HG03439 (cell line): ENCODE results near the gene GPR107.

Source experiments
- ATAC-seq: cut with Tn5 transposase; IDR thresholded peaks from one replicate; pipeline ENCODE4 v1.9.1; 2021; ENCODE audit warnings: mild to moderate bottlenecking, moderate library complexity; ENCODE audit not compliant: unreplicated experiment

The GPR107 gene

GRCh38 chr9:130053109-130053503, 600 bp upstream of the GPR107 start:
- ATAC-seq: no peak

- ATAC-seq: peak; percentile 1
Observed at GRCh38 chr9:130054325-130054786, 650 bp downstream of the GPR107 start.

GRCh38 chr9:130054820-130055219, 1.1 kb downstream of the GPR107 start:
- no peak for ATAC-seq

GRCh38 chr9:130058154-130058553, 4.4 kb downstream of the GPR107 start:
- ATAC-seq: no peak

GRCh38 chr9:130058887-130059286, 5.2 kb downstream of the GPR107 start:
- ATAC-seq: no peak

GRCh38 chr9:130060296-130060695, 6.6 kb downstream of the GPR107 start:
- ATAC-seq: no peak

GRCh38 chr9:130062750-130063149, 9.0 kb downstream of the GPR107 start:
- no peak for ATAC-seq

- ATAC-seq: no peak
Observed at GRCh38 chr9:130064621-130065020, 10.9 kb downstream of the GPR107 start.

- ATAC-seq: no peak
Observed at GRCh38 chr9:130069048-130069447, 15.3 kb downstream of the GPR107 start.

GRCh38 chr9:130072515-130073235, 19.0 kb downstream of the GPR107 start:
- ATAC-seq: no peak

- no peak for ATAC-seq
Observed at GRCh38 chr9:130073373-130073772, 19.7 kb downstream of the GPR107 start.

GRCh38 chr9:130078547-130078946, 24.8 kb downstream of the GPR107 start:
- ATAC-seq: no peak

- ATAC-seq: no peak
Observed at GRCh38 chr9:130084337-130084736, 30.6 kb downstream of the GPR107 start.

GRCh38 chr9:130088051-130088450, 34.3 kb downstream of the GPR107 start:
- ATAC-seq: no peak

GRCh38 chr9:130089141-130089540, 35.4 kb downstream of the GPR107 start:
- no peak for ATAC-seq

- ATAC-seq: no peak
Observed at GRCh38 chr9:130090915-130091314, 37.2 kb downstream of the GPR107 start.

- ATAC-seq: no peak
Observed at GRCh38 chr9:130092910-130093309, 39.2 kb downstream of the GPR107 start.

- no peak for ATAC-seq
Observed at GRCh38 chr9:130095872-130096271, 42.2 kb downstream of the GPR107 start.

GRCh38 chr9:130100681-130101080, 47.0 kb downstream of the GPR107 start:
- no peak for ATAC-seq

GRCh38 chr9:130101915-130102314, 48.2 kb downstream of the GPR107 start:
- no peak for ATAC-seq

- no peak for ATAC-seq
Observed at GRCh38 chr9:130104491-130105193, 50.9 kb downstream of the GPR107 start.

GRCh38 chr9:130106860-130107233, 53.1 kb downstream of the GPR107 start:
- no peak for ATAC-seq
